ENCODE results near the gene PITX1.
"Not testable (repeated sequence)": the region's sequence is repeated elsewhere in the genome, so short reads cannot be mapped to it uniquely, and the experiment has no call there.

The PITX1 gene

DNA sequence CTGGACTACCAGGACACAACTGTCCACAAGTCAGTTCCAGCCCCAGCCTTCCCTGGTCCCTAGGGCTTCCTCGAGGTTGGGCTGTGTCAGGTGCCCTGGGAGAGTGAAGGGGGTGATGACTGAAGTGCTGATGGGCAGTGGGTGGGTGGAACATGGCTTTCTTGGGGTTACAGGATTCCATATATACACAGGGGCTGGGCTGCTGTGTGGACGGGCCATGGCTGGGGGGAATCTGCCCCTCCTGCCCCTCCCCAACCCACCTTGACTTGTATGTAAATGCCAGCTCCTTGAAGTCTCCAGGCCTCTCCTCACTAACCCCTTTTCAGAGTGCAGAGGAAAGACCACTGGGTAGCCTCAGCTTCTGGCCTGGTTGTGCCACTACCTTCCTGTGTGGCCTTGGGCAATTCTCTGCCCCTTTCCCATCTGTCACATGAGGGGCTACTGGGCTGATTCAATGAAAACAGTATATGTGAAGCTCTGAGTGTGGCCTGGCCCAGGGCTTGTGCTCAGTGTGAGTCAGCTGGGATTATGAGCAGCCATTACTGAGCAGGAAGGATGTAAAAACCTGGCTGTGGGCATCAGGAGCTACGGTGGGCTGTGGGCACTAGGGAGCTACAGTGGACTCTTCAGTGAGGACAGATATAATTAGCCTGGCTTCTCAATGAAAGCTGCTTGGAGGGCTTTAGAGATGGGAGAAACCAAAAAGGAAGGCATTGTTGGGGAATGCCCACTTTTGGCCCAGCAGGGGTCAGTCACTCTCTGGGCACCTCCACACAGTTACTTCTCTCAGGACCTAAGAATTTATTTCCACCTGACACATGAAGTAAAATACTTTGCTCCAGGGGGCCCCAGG lies 23.3 kb downstream of the PITX1 start:
- no peak for DNase-seq (ENCODE audit: low read depth in 2 of 2)

DNA sequence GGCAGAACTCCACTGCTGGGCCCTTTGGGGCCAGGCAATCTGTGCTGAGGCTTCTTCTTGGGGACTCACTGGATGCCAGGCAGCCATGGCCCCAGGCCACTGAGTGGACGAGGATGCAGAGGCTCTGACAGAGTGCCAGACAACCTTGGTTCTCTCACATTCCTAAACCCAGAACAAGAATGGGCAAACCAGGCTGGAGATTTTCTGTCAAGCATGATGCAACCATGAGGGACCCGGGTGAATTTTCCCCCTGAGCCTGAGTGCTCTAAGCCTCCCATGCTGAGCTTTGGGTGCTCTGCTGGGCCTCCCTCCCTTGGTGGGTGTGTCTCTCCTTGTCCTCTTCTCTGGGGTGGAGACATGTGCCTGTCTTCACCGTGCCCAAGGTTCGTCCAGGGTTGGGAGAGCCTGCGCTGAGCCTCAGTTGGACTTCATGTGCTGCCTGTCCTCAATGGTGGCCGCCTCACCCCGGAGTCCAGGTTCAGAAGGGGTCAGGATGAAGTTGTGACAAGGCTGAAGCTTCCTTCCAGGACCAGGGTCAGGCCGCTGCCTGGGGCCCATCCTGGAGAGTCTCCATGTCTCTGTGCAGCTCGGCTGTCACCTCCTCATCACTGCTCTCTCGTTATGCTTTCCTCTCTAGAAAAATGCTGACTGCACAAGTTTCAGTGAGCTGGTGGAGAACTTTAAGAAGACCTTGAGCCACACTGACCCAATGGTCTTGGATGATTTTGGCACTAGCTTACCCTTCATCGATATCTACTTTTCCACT lies 24.1 kb downstream of the PITX1 start:
- DNase-seq (ENCODE audit: low read depth in 2 of 2): no peak

DNA sequence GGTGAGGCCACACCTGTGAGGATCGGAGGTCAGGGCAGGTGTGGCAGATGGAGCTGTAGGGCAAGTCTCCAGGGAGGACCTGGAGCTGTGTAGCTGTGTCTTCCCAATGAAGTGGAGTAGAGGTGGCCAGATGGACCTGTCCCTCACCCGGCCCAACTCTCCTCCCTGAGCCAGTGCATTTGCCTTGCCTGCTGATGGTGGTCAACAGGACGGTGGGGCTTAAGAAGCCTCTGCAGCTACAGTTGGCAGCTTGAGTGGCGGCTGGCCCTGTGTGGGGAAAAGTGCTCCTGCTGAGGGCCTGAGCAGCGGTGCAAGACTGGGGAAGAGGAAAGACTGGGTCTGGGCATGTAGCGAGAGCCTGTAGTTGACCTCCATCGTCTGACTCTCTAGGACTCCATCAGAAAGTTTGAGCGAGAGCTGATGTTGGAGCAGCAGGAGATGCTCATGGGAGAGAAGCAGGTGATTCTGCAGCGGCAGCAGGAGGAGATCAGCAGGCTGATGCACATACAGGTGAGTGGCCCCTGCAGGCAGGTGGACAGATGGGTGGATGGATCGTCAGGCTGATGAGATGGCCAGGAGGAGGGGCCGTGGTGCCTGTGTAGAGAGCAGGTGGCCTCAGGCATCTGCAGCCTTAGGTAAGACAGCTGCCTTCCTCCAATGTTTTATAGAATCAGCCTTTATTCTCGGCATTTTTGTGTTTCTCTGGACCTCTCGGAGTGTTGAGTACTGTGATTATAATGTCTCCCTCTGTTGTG lies 24.9 kb downstream of the PITX1 start:
- DNase-seq (ENCODE audit: low read depth in 2 of 2): no peak

DNA sequence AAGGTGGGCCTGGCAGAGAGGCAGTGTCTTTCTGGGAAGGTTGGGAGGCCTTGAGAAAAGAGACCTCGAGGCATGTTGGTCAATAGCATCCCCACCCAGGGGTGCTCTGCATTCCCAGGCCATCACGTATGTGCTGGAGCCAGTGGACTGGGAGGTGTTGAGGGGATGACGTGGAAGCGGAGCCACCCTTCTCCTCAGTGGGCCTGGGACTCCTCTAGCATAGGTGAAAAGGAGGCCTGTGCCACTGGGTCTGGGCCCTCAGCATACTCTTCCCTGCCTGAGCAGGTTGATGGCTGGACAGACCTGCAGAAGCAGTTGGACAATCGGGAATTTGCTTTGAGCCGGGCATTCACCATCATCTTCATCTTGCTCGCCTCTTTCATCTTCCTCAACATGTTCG lies 25.5 kb downstream of the PITX1 start:
- DNase-seq (ENCODE audit: low read depth in 2 of 2): no peak

DNA sequence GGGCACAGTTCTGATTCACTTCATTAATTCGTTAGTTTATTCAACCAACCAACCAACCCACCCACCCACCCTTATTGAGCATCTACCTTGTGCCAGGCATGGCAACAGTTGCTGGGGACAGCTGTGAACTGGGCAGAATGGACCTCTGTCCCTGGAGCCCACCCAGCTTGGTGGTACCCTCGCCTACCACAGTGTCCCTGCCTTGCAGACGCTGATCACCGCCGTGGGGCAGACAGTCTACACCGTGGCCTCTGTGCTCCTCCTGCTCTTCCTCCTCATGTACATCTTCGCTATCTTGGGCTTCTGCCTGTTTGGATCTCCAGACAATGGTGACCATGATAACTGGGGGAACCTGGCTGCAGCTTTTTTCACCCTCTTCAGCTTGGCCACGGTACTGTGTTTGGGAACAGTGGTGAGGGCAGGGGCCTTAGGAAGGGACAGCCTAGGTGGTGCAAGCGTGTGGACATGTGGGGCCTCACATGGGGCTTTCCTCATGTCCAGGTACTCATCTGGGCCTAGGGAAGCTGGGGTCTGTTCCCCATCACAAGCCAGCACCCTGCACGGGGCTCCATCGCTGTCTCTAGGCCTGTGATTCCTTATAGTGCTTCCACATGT lies 26.2 kb downstream of the PITX1 start:
- no peak for DNase-seq (ENCODE audit: low read depth in 2 of 2)

DNA sequence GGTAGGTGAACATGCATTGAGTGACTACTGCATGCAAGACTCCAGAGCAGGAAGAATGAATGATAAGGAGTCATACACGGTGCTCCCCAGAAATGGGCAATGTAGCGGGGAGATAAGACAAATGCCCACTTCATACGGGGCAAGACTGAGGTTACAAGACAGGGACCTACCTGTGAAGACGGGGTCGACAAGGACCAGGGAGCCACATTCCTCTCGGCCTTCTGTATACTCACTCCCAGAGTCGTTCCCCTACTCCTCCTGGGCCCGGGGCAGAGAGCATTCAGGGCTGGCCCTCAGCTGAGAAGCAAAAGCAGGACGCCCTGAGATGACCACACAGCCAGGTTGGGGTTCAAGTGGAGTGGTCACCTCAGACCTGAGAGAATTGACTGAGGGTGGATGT lies 26.7 kb downstream of the PITX1 start:
- DNase-seq (ENCODE audit: low read depth in 2 of 2): no peak

DNA sequence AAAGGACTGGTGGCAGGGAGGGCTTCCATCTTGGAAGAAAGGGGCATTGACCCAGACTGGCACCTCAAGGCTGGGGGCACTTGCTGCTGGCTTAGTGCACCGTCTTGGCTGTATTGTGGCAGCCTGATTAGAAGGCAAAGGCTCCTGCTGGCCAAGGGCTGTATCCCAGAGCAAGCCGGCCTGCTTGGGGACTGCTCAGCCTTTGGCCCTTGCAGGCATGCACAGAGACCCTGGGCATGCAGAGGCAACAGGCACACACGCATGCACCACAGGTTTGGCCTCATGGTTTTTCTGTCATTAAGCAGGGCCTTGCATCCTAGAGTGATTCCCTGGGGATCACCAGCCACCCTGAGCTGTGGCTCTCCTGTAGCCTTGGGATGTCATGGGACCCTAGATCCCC lies 29.0 kb downstream of the PITX1 start:
- no peak for DNase-seq (ENCODE audit: low read depth in 2 of 2)

DNA sequence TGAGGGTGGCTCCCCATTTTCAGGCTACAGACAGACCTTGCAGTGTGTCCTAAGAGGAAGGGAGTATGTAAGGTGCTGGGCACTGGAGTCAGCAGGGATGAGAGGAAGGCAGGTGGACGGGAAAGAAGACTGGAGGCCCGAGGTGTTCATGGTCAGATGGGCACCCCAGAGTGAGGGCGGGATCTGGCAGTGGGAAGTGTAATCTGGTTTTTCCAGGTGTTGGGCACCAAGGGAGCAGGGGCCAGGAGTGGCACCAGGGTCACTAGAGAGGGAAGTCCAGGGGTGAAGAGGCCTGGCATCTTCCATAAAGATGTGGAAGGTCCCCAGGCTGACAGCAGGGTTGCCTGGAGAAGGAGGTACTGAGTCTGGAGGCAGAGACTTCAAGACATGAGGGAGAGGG lies 29.7 kb downstream of the PITX1 start:
- no peak for DNase-seq (ENCODE audit: low read depth in 2 of 2)

DNA sequence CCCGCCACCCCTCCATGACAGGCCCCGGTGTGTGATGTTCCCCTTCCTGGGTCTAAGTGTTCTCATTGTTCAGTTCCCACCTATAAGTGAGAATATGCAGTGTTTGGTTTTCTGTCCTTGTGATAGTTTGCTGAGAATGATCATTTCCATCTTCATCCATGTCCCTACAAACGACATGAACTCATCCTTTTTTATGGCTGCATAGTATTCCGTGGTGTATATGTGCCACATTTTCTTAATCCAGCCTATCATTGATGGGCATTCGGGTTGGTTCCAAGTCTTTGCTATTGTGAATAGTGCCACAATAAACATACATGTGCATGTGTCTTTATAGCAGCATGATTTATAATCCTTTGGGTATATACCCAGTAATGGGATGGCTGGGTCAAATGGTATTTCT lies 36.0 kb downstream of the PITX1 start:
- DNase-seq (ENCODE audit: low read depth in 2 of 2): not testable (repeated sequence)

DNA sequence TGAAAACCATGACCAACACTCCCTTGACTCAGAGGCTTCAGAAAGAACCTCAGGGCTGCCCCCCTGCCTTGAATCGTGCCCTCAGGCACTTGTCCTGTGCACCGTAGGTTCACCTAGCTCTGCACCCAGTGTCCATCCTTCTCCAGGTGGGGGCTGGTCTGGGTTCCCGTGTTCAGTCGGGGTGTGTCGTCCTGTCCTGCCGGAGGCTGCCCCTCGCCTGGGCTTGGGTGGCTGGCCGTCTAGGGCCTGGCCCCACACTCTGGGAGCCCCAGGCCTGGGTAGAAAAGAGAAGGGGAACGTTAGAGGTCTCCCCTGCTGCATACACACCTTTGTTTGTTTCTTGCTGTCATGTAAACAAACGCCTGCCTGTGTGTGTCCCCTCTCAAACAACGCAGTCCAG lies 37.0 kb downstream of the PITX1 start:
- no peak for DNase-seq (ENCODE audit: low read depth in 2 of 2)

DNA sequence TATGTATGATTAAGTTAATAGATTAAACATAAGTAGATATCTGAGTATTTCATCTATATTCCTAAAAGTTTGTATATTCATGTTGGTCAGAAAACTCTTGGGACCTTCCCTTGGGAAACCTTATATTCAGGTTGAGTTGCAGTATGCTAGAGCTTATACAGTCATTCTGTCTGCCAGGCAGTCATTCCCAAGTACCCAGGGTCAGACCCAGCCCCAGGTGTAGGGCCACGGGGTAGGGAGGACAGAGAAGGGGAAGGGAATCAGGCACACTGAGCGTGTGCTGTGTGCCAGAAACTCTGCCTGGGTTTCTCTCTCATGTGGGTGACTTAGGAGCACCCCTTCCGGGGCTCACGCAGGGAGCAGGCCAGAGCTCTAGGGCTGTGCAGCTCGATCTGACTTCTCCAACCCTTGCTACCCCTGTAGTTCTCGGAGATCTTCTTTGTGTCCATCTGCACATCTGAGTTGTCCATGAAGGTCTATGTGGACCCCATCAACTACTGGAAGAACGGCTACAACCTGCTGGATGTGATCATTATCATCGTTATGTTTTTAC lies 38.1 kb downstream of the PITX1 start:
- no peak for DNase-seq (ENCODE audit: low read depth in 2 of 2)

DNA sequence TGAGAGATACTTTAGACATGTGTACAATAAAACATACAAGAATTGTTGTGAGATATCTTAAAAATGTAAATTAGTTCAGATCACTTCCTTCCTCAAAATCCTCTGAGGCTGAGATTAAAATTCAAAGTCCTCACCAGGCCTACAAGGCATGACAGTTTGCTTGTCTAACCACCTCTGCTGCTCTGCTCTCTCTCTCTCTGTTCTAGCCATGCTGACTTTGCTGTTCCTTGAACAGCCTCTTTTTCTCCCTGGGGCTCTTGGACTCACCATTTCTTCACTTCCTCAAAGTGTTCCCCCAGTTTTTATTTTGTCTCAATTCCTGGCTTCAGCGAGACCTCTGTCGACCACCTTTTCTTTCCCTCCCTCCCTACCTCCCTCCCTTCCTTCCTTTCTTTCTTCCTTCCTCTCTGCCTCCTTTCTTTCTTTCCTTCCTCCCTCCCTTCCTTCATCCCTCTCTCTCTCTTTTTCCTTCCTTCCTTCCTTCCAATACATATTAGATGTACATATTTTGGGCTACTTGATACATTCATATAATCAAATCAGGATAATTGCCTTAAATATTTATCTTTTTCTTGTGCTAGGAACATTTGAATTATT lies 39.4 kb downstream of the PITX1 start:
- DNase-seq (ENCODE audit: low read depth in 2 of 2): no peak

DNA sequence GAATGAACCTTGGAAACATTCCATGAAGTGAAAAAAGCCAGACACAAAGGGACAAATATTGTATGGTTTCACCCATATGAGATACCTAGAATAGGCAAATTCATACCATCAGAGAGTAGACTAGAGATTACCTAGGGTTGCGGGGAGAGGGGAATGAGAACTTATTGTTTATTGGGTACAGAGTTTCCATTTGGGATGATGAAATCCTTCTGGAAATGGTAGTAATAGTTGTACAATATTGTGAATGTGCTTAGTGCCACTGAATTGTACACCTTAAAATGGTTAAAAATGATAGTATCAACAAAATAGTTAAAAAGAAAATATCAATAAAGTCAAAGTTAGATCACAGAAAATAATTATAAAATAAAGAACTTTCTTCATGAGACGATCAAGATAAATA lies 40.9 kb downstream of the PITX1 start:
- no peak for DNase-seq (ENCODE audit: low read depth in 2 of 2)

DNA sequence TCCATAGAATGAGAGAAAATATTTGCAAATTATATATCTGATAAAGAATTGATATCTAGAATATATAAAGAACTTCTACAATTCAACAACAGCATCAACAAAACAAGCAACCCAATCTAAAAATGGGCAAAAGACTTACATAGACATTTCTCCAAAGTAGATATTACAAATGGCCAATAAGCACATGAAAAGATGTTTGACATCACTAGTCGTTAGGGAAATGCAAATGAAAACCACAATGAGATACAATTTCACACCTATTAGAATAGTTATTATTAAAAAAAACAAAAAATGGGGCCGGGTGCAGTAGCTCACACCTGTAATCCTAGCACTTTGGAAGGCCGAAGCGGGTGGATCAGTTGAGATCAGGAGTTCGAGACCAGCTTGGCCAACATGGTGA lies 41.9 kb downstream of the PITX1 start:
- DNase-seq (ENCODE audit: low read depth in 2 of 2): no peak

DNA sequence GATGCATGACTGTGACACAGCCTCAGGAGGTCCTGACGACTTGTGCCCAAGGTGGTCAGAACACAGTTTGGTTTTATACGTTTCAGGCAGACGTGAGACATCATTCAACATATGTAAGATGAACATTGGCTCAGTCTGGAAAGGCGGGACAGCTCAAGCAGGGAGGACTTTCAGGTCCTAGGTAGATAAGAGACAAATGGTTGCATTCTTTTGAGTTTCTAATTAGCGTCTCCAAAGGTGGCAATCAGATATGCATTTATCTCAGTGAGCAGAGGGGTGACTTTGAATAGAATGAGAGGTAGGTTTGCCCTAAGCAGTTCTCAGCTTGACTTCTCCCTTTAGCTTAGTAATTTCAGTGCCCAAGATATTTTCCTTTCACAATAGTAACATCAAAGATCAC lies 43.8 kb downstream of the PITX1 start:
- DNase-seq (ENCODE audit: low read depth in 2 of 2): not testable (repeated sequence)

DNA sequence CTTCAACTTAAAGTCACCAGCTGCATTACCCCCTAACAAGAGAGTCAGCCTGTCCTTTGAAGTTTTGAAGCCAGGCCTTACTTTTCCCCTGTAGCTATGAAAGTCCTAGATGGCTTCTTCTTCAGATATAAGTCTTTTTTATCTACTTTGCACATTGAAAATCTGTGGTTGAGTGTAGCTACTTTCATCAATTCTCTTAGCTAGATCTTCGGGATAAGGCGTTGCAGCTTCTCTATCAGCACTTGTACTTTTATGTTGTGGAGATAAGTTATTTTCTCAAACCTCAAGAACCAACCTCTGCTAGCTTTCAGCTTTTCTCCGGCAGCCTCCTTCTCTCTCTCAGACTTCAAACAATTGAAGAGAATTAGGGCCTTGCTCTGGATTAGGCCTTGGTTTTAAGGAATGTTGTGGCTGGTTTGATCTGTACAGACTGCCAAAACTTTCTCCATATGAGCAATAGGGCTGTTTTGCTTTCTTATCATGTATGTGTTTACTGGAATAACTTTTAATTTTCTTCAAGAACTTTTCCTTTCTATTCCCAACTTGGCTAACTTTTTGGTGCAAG lies 44.7 kb downstream of the PITX1 start:
- DNase-seq (ENCODE audit: low read depth in 2 of 2): no peak

DNA sequence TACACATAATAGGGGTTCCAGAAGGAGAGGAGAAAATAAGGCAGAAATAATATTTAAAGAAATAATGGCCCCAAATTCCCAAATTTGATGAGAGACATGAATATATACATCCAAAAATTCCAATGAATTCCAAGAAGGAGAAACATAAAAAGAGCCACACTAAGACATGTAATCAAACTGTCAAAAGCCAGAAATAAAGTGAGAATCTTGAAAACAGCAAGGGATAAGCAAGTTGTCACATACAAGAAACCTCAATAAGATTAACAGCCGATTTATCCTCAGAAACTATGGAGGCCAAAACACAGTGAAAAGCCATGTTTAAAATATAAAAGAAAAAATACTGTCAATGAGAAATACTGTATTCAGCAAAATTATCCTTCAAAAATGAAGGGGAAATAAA lies 51.8 kb downstream of the PITX1 start:
- DNase-seq (ENCODE audit: low read depth in 2 of 2): no peak

DNA sequence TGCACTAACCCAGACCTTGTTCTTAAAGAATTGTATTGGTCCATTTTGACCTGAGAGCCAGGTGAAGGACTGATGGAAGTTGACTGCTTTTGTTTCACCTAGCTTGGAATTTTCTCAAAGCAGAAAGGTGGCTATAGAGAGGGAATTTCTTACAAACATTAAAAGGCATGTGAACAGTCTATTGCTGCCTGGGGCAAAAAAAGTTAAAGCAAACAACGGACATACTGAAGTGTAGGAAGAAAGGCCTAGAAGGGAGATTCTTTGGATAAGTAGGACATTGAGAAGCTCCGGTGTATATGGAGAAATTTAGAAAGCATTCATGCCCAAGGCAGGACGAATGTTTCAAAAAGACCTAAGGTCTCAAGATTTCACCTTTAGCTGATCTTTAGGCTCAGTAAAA lies 54.6 kb downstream of the PITX1 start:
- DNase-seq (ENCODE audit: low read depth in 2 of 2): no peak
